ENCODE data around the gene TXNRD2.
"Not testable (repeated sequence)": the region's sequence is repeated elsewhere in the genome, so short reads cannot be mapped to it uniquely, and the experiment has no call there.

TXNRD2 gene

GRCh38 chr22:19841641-19842392 is 99.8 kb downstream of the TXNRD2 start:
- DNase-seq: no peak

- DNase-seq: no peak
These were observed 100.5 kb downstream of the TXNRD2 start for GRCh38 chr22:19840955-19841640.

GRCh38 chr22:19840059-19840458 is 101.6 kb downstream of the TXNRD2 start:
- no peak for DNase-seq

GRCh38 chr22:19837915-19838314 is 103.7 kb downstream of the TXNRD2 start:
- DNase-seq: no peak

GRCh38 chr22:19836512-19836911 is 105.1 kb downstream of the TXNRD2 start:
- DNase-seq: no peak

- no peak for DNase-seq
These were observed 107.0 kb downstream of the TXNRD2 start for GRCh38 chr22:19834599-19834998.

- DNase-seq: not testable (repeated sequence)
These were observed 108.3 kb downstream of the TXNRD2 start for GRCh38 chr22:19833327-19833726.

- DNase-seq: no peak
These were observed 109.0 kb downstream of the TXNRD2 start for GRCh38 chr22:19832476-19833108.

GRCh38 chr22:19831979-19832378 is 109.6 kb downstream of the TXNRD2 start:
- not testable (repeated sequence) for DNase-seq

GRCh38 chr22:19831016-19831415 is 110.6 kb downstream of the TXNRD2 start:
- DNase-seq: no peak

- DNase-seq: no peak
These were observed 113.6 kb downstream of the TXNRD2 start for GRCh38 chr22:19828035-19828401.

- no peak for DNase-seq
These were observed 114.1 kb downstream of the TXNRD2 start for GRCh38 chr22:19827341-19828034.

- no peak for DNase-seq
These were observed 115.0 kb downstream of the TXNRD2 start for GRCh38 chr22:19826619-19826950.

- DNase-seq: no peak
These were observed 115.6 kb downstream of the TXNRD2 start for GRCh38 chr22:19825904-19826618.

Measured in CD4-positive, alpha-beta T cell treated with Interleukin-21 for 1 hour (primary cell).